Activated CD4-positive, alpha-beta T cell treated with anti-CD3 and anti-CD28 coated beads, Interleukin-2, amount 10 ng/mL, durations not matched to agents 7 days and 5 days (primary cell): ENCODE data around the gene CPLX3. TPM values are rescaled to one million over a fixed set of nuclear protein-coding genes. Genes with fewer than 3 reads are reported as not detected.

ENCODE experiments used
- CTCF ChIA-PET: fragments of 350-600 bp; sonication (Branson Sonifier 250); formaldehyde crosslinking; loops from one replicate; lab custom pipeline; 2021; ENCODE audit warnings: antibody characterized with exemption; lab: Charles Lee
- POLR2A ChIA-PET: fragments of 350-600 bp; sonication (Branson Sonifier 250); formaldehyde crosslinking; loops from one replicate; lab custom pipeline; 2021; ENCODE audit warnings: antibody characterized with exemption; lab: Charles Lee
- DNase-seq: peaks from one replicate; pipeline ENCODE4 v3.0.0-alpha.2; 2020
- H3K27ac Mint-ChIP-seq: one replicate; pipeline ENCODE4 v1.8.0; 2021; ENCODE audit warnings: mild to moderate bottlenecking, moderate library complexity, mixed read lengths
- H3K27me3 Mint-ChIP-seq: one replicate; pipeline ENCODE4 v1.8.0; 2021; ENCODE audit warnings: mixed read lengths
- H3K36me3 Mint-ChIP-seq: one replicate; pipeline ENCODE4 v1.8.0; 2021; ENCODE audit warnings: low read depth, mixed read lengths
- H3K4me1 Mint-ChIP-seq: one replicate; pipeline ENCODE4 v1.8.0; 2021; ENCODE audit warnings: mixed read lengths
- H3K4me3 Mint-ChIP-seq: one replicate; pipeline ENCODE4 v1.8.0; 2021; ENCODE audit warnings: mild to moderate bottlenecking, moderate library complexity, mixed read lengths
- H3K9me3 Mint-ChIP-seq: one replicate; pipeline ENCODE4 v1.8.0; 2021; ENCODE audit warnings: mixed read lengths
- total RNA-seq, 2 experiments: library from RNA; stranded (reverse); gene quantifications; one replicate each; pipeline ENCODE4 v1.2.3, GENCODE V29; 2021

The CPLX3 gene
- total RNA-seq: under 1 TPM; 0.12 to 0.19 TPM

- CTCF ChIA-PET: interaction anchor here (0.8 to 1.7 kb wide), 4 partner anchors 32 to 75 kb away, joined by 3 to 5 read pairs (median 4); partner anchors contain the start of gene CSK
- no peaks in the 10 kb centered on the region for H3K9me3 Mint-ChIP-seq
- H3K27me3 Mint-ChIP-seq: peaks cover 24% of the 10 kb centered on the region
- no peaks in the 10 kb centered on the region for H3K36me3 Mint-ChIP-seq
- no peak within 1 kb of the TSS for H3K4me3 Mint-ChIP-seq
- peaks cover 10% of the 10 kb centered on the region for H3K4me1 Mint-ChIP-seq
- H3K27ac Mint-ChIP-seq: no peak within 1 kb of the TSS
- peak; percentile 64 for DNase-seq
- POLR2A ChIA-PET: no interaction called here
Observed at GRCh38 chr15:74826364-74826819, at the start of gene CPLX3. Gene CPLX3, plus strand, starts transcription at chr15:74826627. Its CDS starts 77 bp downstream, at chr15:74826704.

- ChIA-PET CTCF (interaction anchor here (0.7 to 27.9 kb wide), 12 partner anchors 7 to 173 kb away, joined by 3 to 930 read pairs (median 4); partner anchors contain the start of gene LMAN1L), POLR2A (interaction anchor here (1.0 to 1.3 kb wide), 2 partner anchors 11 to 143 kb away, joined by 3 to 14 read pairs; no protein-coding TSS in a partner anchor)
- Mint-ChIP-seq H3K4me3 (peak overlapping the region; percentile 67), H3K27me3 (no peaks in the 10 kb centered on the region), H3K27ac (peak overlapping the region; percentile 92), H3K4me1 (peaks cover 79% of the 10 kb centered on the region), H3K36me3 (peaks cover 11% of the 10 kb centered on the region), H3K9me3 (no peaks in the 10 kb centered on the region)
- DNase-seq: peak; percentile 54
Observed at GRCh38 chr15:74776821-74777768, 49.3 kb upstream of the CPLX3 start.

DNA sequence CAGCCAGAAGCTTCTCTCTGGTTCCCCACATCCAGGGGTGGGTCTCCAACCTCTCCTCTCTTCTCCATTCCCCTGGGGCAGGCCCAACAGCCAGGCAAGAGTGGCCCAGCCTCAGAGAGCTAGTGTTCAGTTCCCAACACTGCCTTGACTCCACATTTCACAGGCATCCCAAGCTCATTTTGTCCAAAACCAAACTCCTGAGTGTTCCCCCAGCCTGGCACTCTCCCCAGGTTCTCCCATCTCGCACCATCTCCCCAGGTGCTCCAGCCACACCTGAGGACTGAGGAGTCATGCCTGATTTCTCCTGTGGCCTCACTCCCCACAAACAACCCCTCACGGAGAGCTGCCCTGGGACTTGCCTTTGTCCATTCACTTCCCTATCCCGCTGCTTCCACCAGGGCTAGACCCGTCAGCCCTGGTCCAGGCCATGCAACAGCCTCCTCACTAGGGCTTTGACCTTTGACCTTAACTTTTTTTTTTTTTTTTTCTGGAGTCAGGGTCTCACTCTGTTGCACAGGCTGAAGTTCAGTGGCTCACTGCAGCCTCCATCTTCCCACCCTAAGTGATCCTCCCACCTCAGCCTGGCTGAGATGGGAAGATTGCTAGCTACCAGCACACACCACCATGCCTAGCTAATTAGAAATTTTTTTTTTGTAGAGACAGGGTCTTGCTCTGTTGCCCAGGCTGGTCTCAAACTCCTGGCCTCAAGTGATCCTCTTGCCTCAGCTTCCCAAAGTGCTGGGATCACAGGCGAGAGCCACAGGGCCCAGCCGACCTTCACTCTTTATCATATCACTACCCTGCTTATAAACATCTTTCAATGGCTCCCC, 48.4 kb upstream of the CPLX3 start:
- ChIA-PET POLR2A (interaction anchor here (1.0 to 1.3 kb wide), 2 partner anchors 10 to 144 kb away, joined by 3 to 14 read pairs; no protein-coding TSS in a partner anchor), CTCF (interaction anchor here (0.7 to 27.9 kb wide), 11 partner anchors 8 to 181 kb away, joined by 3 to 930 read pairs (median 4); partner anchors contain the start of genes LMAN1L and RPP25)
- peaks cover 77% of the 10 kb centered on the region for H3K4me1 Mint-ChIP-seq
- H3K27ac Mint-ChIP-seq: peak overlapping the region; percentile 92
- peaks cover 12% of the 10 kb centered on the region for H3K36me3 Mint-ChIP-seq
- H3K9me3 Mint-ChIP-seq: no peaks in the 10 kb centered on the region
- H3K4me3 Mint-ChIP-seq: peak overlapping the region; percentile 67
- H3K27me3 Mint-ChIP-seq: no peaks in the 10 kb centered on the region
- no peak for DNase-seq

- Mint-ChIP-seq H3K36me3 (peaks cover 18% of the 10 kb centered on the region), H3K27me3 (no peaks in the 10 kb centered on the region), H3K9me3 (no peaks in the 10 kb centered on the region), H3K27ac (peak overlapping the region; percentile 92), H3K4me1 (peaks cover 74% of the 10 kb centered on the region), H3K4me3 (peak overlapping the region; percentile 67)
- ChIA-PET CTCF (interaction anchor here (0.6 to 27.9 kb wide), 11 partner anchors 9 to 347 kb away, joined by 3 to 930 read pairs (median 4); partner anchors contain the start of genes LMAN1L and RPP25), POLR2A (no interaction called here)
- DNase-seq: no peak
Observed at GRCh38 chr15:74778599-74778970, 47.8 kb upstream of the CPLX3 start.

DNA sequence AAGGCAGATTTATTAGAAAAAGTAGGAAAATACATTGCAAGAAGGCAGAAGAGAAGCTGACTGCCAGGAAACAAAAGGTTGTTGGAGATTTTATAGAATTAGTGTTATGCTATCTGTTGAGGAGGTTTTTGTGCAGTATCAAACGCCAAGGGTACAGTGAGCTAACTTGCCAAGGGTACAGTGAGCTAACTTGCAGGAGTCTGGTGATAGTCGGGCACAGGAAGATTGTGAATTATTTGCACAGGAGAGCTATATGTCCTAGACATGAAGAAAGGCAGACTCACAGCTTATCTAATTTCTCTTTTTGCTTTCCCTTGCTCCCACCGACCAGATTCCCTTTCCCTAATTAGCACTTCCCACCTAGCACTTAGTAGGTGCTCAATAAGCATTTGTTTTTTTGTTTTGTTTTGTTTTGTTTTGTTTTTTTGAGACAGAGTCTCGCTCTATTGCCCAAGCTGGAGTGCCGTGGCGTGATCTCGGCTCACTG, 47.2 kb upstream of the CPLX3 start:
- peak overlapping the region; percentile 86 for H3K4me3 Mint-ChIP-seq
- CTCF ChIA-PET: interaction anchor here (0.6 to 27.9 kb wide), 11 partner anchors 9 to 769 kb away, joined by 3 to 930 read pairs (median 3); partner anchors contain the start of genes LMAN1L, RPP25 and ULK3
- no peaks in the 10 kb centered on the region for H3K9me3 Mint-ChIP-seq
- no peak for DNase-seq
- POLR2A ChIA-PET: no interaction called here
- peak overlapping the region; percentile 92 for H3K27ac Mint-ChIP-seq
- no peaks in the 10 kb centered on the region for H3K27me3 Mint-ChIP-seq
- peaks cover 24% of the 10 kb centered on the region for H3K36me3 Mint-ChIP-seq
- peaks cover 68% of the 10 kb centered on the region for H3K4me1 Mint-ChIP-seq

DNA sequence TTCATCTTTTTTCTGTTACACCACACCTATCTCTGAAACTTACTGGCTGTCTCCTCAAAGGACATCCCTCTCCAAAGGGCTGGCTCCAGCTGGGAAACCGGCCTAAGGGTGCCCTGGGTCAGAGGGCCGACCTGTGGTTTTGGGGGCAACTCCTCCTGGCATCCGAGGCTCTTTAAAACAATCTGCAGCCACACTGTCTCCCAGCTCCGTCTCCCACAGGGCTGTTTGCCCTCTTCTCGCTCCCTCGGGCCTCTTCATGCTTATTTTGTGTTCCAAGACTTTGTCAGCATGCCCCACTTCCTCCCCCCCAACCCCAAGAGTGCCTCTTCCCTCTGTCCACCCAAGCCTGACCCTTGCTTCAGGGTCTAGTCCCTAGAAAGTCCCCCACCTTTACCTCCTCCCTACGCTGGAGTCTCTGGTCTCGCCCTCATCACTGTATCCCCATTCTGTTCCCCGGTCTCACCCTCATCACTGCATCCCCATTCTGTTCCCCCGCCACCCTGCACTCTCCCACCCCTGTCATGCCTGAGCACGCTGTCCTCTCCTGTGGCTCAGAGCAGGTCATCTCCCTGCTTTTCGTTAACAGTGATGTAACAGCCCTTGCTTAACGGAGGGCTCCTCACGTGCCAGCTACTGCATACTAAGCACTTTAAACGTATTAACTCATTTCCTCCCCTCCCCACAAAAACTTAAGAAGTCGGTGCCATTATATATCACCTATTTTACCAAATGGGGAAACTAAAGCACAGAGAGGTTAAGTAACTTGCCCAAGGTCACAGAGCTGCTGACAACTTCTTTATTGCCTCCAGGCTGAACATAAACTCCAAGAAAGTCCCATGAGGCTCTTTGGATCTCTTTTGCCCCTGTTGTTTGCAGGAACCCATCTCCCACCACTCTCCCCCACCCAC, 45.6 kb upstream of the CPLX3 start:
- DNase-seq: peak; percentile 55
- H3K4me3 Mint-ChIP-seq: peak overlapping the region; percentile 86
- H3K36me3 Mint-ChIP-seq: peaks cover 39% of the 10 kb centered on the region
- peak overlapping the region; percentile 92 for H3K27ac Mint-ChIP-seq
- H3K27me3 Mint-ChIP-seq: no peaks in the 10 kb centered on the region
- POLR2A ChIA-PET: interaction anchor here (0.6 to 1.7 kb wide), 3 partner anchors 9 to 194 kb away, joined by 3 to 5 read pairs (median 5); no protein-coding TSS in a partner anchor
- peaks cover 65% of the 10 kb centered on the region for H3K4me1 Mint-ChIP-seq
- CTCF ChIA-PET: interaction anchor here (0.6 to 27.9 kb wide), 18 partner anchors 11 to 170 kb away, joined by 3 to 930 read pairs (median 4); partner anchors contain the start of genes CPLX3, LMAN1L and ULK3
- no peaks in the 10 kb centered on the region for H3K9me3 Mint-ChIP-seq

GRCh38 chr15:74781431-74782258, 44.8 kb upstream of the CPLX3 start, which contains the start of gene CSK:
Gene CSK, plus strand, starts transcription at chr15:74782080. Its CDS starts 16,218 bp downstream, at chr15:74798298.
- H3K4me1 Mint-ChIP-seq: peaks cover 63% of the 10 kb centered on the region
- H3K36me3 Mint-ChIP-seq: peaks cover 45% of the 10 kb centered on the region
- H3K4me3 Mint-ChIP-seq: peak within 1 kb of the TSS; percentile 88
- ChIA-PET POLR2A (interaction anchor here (0.6 to 1.7 kb wide), 2 partner anchors 11 to 193 kb away, joined by 5 read pairs; no protein-coding TSS in a partner anchor), CTCF (interaction anchor here (0.6 to 27.9 kb wide), 12 partner anchors 12 to 169 kb away, joined by 3 to 930 read pairs (median 4); partner anchors contain the start of genes CPLX3, FAM219B, LMAN1L and ULK3)
- peak; percentile 74 for DNase-seq
- peak within 1 kb of the TSS; percentile 98 for H3K27ac Mint-ChIP-seq
- no peaks in the 10 kb centered on the region for H3K9me3 Mint-ChIP-seq
- no peaks in the 10 kb centered on the region for H3K27me3 Mint-ChIP-seq

GRCh38 chr15:74782259-74783071, 44.0 kb upstream of the CPLX3 start:
- H3K4me3 Mint-ChIP-seq: peak overlapping the region; percentile 88
- H3K4me1 Mint-ChIP-seq: peaks cover 61% of the 10 kb centered on the region
- ChIA-PET CTCF (interaction anchor here (0.6 to 27.9 kb wide), 8 partner anchors 12 to 1096 kb away, joined by 3 to 930 read pairs (median 4); partner anchors contain the start of genes CPLX3, FAM219B and LMAN1L), POLR2A (interaction anchor here (1.0 to 1.7 kb wide), 2 partner anchors 11 kb away, joined by 3 to 5 read pairs; no protein-coding TSS in a partner anchor)
- peak; percentile 74 for DNase-seq
- H3K27ac Mint-ChIP-seq: peak overlapping the region; percentile 98
- H3K27me3 Mint-ChIP-seq: no peaks in the 10 kb centered on the region
- peaks cover 47% of the 10 kb centered on the region for H3K36me3 Mint-ChIP-seq
- H3K9me3 Mint-ChIP-seq: no peaks in the 10 kb centered on the region

- Mint-ChIP-seq H3K9me3 (no peaks in the 10 kb centered on the region), H3K4me1 (peaks cover 59% of the 10 kb centered on the region), H3K4me3 (peak overlapping the region; percentile 88), H3K27me3 (no peaks in the 10 kb centered on the region), H3K36me3 (peaks cover 55% of the 10 kb centered on the region), H3K27ac (peak overlapping the region; percentile 98)
- CTCF ChIA-PET: interaction anchor here (0.6 to 27.9 kb wide), 10 partner anchors 8 to 1095 kb away, joined by 3 to 930 read pairs (median 4); partner anchors contain the start of genes FAM219B and LMAN1L
- POLR2A ChIA-PET: interaction anchor here (1.0 kb wide), 1 partner anchor 10 kb away, joined by 3 read pairs; no protein-coding TSS in a partner anchor
- peak; percentile 56 for DNase-seq
Observed at GRCh38 chr15:74783072-74783807, 43.2 kb upstream of the CPLX3 start.
